Measurements from ENCODE around the gene THADA. TPM values are rescaled to one million over a fixed set of nuclear protein-coding genes. Genes with fewer than 3 reads are reported as not detected.

THADA gene
- total RNA-seq, 1 donor from 2014 or later, result 43.3 TPM

- DNase-seq (ENCODE audit: low read depth), result peak; percentile 93
These were observed 319.4 kb downstream of the THADA start for GRCh38 chr2:43276266-43276941.

GRCh38 chr2:43274721-43275120 lies 321.1 kb downstream of the THADA start:
- peak; percentile 56 for DNase-seq (ENCODE audit: low read depth)

DNA sequence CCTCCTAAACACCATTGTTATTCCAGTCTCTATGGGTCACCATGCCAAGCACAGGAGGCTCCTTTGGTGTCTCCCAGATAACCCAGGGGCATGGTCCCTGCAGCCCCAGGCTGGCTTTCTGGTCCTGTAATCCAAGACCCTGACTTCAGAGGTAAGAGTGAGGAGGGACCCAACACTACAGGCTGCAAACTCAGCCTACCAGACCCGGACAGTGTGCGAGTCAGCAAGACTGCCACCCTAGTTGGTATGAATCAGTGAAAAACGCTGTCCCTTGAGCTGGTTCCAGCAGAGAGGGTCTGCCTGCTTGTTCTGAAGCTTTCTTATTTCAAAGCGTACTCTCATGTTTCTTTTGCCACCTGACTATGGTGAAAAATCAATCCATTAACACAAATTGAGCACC lies 321.8 kb downstream of the THADA start:
- DNase-seq (ENCODE audit: low read depth), result peak; percentile 53

GRCh38 chr2:43273529-43273928 lies 322.3 kb downstream of the THADA start:
- DNase-seq (ENCODE audit: low read depth), result peak; percentile 40

DNA sequence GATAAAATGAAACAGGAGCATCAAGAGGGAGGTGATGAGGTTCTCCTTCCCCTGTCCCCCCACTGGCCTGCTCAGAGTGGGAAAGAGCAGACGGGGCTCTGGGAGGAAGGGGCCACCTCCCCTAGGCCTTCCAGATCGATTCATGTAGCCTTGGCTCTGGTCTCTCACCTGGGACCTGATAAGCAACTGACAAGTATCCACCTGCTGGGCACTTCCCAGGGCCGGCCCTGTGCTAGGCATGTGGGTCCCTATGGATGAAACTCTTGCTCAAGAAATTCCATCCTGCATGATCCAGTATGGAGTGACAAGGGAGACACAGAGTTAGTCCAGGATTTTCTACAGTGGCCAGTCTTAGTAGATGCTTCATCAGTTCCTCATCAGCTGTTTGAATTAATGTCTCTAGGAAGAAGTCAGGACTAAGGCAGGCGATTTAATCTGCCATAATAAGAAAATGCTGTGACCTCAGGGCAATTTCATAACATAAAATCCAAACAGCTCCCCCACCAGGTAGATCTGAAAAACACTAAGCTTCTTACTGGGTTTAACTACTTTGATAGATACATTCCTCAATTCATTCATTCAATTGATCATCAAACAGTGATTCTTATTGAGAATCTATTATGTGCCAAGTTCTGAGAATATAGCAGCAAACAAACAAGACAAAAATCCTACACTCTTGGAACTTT lies 324.8 kb downstream of the THADA start:
- DNase-seq (ENCODE audit: low read depth), result no peak

GRCh38 chr2:43270461-43270860 lies 325.4 kb downstream of the THADA start:
- DNase-seq (ENCODE audit: low read depth), result no peak

DNA sequence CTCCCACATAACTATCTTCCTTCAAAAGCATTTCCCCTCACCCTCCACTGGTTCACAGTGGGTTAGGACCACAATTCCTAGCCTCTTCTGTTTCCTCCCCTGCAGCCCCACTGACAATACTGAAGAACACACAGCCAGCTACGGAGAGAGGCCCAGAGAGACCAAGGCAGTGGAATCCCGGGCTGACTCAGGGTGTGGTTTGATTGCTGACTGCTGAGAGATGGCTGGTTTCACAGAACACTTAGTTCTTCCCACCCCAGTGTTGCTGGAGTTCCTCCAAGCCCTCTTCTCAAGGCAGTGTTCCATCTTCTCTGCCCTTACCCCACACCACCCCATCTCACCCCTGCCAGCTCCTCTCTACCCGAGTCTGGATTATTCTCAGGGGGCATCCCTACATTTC lies 326.1 kb downstream of the THADA start:
- DNase-seq (ENCODE audit: low read depth), result peak; percentile 87

DNA sequence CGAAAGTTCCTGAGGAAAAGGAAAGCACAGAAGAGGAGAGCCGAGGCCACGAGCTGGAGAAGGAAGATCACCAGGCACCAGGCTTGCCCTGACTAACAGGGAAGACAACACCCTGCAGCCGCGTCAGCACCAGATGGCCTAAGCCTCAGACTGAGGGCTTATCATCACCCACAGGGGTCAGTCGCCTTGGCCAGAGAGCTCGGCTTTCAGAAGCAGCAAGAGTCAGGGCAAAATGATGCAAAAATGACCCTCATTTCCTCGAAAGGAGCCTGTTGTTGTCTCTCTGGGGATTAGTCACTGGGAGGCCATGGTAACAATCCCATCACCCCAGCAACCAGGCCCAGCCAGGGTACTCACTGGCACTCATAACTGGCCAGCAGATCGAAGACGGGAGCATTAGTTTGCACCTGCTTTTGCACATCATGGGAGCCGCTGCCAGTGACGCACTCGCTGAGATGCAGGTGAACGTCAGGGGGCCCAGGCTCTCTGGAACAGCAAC lies 326.7 kb downstream of the THADA start:
- peak; percentile 94 for DNase-seq (ENCODE audit: low read depth)

DNA sequence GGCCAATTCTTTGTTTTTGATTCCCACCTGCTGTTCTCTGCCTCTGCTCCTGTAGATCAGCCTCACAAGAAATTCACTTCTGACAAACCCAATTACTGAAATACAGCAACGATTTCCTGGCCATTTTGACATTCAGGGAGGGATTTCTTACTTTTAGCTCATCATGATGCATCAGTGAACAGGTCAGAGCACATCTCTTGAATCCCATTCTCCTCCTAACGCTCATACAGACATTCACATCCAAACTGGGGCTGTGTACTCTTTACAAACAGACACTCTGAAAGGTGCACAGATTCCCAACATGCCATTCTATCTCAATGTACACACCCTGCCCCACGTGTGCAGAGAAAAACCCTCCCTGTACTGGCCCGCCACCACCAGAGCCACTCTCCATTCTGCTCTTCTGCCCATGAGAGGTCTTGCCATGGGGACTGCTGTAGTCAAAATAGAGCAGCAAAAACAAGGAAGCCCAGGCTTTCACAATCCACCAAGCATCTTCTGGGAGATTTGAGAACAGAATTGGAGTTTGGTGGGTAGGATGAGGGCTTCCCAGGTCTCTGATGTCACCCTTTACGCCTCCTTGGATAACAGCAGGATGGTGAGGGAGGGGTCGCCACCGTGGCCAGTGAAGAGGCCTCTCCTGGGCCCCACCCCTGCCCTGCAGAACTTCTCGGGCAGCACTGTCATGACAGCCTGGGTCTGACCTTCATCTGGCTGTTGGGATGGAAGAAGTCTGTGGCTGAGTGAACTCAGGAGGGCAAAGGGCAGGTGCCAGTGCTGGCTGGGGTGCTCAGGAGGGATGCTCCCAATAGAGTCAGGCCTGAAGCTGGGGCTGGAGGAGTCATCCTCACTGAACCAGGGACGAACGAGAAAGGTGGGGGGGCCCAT lies 327.5 kb downstream of the THADA start:
- no peak for DNase-seq (ENCODE audit: low read depth)

- DNase-seq (ENCODE audit: low read depth), result no peak
These were observed 328.5 kb downstream of the THADA start for GRCh38 chr2:43267381-43267780.

DNA sequence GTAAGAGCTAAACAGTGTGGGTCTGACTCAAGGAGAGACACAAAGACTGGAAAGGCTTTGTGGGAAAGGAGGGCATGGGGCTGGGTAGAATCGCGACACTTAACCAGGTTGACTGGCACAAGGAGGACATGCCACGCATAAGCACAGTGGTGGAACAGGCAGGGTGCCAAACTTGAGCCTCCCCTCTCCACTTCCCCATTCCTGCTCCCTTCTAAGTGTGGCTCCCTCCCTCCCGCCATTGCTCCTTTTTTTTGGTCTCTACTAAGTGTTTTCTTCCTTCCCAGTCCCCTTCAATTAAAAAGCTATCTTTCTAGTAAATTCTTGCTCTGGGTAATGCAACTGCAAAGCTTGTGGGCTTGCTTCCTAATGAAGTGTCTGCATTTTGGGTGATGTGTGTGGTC lies 329.1 kb downstream of the THADA start:
- DNase-seq (ENCODE audit: low read depth), result peak; percentile 33

DNA sequence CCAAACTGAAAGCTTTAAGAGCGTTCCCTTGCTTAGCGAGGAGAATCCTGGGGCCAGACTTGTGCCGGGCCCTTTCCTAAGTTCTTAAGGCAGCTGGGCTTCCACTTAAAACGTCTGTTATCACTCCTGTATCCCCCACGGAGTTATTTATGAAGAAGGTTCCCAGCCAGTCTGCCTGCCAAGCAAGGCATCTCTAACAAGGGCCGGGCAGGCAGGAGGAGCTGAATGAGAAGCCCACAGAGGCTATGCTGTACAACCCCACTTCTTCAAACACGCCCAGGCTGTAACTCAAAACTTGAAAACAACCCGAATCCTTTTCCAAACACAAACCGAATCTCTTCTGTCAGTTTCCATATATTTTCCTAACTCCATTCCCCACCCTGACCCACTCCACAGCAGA lies 330.4 kb downstream of the THADA start:
- DNase-seq (ENCODE audit: low read depth), result no peak

DNA sequence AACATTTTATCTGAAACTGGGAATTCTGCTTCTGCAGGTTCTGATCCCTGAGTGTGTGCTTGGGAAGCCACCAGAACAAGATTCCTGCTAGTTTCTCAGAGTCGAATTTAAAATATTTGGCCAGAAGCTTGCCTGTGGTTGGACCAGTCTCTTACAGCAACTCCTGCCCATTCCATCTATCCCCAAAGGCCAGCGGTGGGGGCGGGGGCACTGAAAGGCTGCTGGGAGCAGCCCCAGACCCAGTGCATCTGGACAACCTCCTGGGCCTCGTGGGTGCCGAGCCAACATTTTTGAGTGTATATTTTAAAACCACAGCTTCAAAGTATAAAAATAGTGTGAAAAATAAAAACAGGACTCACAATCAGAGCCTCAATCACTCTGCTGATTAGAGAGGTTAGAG lies 330.8 kb downstream of the THADA start:
- no peak for DNase-seq (ENCODE audit: low read depth)

DNA sequence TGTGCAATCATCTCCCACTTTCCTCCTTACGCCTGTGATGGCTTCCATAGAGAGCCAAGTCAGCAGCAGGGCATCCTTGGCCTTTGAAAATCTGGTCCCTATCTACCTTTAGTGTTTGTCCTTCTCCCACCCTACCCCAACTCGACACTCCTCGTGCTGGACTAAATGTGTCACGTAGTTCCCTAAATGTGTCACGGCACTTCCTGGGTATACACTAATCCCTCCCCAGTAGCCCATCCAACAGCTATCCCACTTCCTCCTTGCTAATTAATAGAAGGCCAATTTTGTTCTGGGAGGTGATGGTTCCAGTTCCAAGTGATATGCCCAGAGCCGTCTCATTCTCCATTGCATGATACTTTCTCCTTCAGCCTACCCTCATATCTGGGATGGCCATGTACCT lies 332.9 kb downstream of the THADA start:
- DNase-seq (ENCODE audit: low read depth), result no peak

DNA sequence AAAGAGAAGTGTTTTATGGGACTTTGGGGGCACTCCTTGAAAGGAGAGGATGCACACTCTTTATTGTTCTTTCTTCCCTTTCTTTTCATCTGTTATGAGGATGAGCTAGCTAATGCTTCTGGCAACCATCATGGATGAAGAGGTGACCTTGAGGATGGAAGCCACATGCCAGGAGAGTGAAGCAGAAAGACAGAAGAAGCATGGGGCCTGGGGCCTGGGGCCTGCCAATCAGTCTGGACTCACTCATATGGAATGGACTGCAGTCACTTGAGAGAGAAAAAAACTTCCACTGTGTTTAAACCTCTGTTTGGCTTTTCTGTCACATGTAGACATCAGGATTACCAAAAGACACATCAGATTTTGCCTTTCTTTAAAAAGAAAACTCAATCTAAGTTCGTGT lies 333.6 kb downstream of the THADA start:
- no peak for DNase-seq (ENCODE audit: low read depth)

DNA sequence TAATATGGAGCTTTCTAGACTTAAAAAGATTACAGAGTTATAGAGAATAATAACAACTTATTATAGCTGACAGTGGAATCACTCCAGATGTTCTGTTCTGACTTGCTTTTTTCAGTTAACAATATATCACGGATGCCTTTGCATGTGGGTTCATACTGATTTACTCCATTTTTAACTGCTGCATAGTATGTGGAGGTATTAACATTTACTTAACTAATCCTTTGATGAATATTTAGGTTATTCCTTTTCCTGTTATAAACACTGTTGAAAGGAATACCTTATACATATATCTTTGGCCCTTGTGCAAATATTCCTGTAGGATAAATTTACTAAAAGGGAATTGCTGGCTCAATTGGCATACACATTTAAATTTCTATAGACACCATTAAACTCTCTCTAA lies 336.3 kb downstream of the THADA start:
- no peak for DNase-seq (ENCODE audit: low read depth)

DNA sequence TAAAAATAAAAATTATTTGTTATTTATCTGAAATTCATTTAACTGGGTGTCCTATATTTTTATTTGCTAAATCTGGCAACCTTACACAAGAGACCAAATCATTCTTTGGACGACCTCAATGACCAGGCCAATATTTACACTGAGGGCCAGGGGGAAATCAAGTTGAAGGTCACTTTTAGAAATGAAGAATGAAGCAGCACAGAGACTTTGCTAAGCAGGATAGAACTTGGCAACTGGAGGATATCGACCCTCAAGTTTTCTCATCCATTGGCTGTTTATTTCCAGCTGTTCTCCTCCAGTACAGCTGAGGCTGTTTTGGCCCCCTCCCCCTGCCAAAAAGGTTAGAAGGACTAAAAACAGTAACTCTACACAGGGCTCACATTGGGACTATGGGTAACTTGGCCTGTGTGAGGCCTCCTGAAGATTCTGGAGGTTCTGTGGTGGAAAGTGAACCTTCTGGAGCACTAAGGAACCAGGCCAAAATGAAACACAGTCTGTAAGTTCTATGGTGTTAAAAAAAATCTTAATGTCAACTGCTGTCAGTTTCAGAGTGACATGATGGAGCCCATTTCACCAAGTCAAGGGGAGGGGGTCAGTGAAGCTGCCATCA lies 337.2 kb downstream of the THADA start:
- DNase-seq (ENCODE audit: low read depth), result no peak

DNA sequence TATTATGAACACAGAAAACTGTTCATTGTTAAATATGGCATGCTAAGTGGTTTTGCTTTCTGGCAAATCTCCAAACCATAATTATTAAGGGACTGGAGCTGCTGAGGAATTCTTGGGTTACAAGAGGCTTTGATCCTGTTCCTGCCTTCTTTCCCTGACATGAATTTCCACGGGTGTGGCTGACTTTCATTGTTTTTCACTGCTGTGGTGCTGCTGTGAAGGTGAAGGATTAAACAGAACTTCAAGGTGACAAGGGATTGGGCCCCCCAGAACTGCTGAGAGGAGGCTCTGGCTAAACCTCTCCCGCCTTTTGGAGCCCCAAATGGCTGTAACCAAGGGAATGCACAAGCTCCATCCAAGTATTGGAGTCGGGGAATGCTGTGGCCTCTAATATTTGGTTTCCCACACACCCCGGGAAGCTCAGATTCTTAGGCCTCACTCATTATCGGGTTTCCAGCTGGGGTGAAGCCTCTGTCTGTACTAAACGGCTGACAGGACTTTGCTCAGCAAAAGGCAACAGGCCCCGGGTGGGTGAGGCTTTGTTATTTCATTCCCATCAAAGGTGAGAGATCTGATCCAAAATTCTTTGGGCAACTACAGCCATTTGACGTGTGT lies 340.4 kb downstream of the THADA start:
- DNase-seq (ENCODE audit: low read depth), result peak; percentile 63

- DNase-seq (ENCODE audit: low read depth), result no peak
These were observed 341.5 kb downstream of the THADA start for GRCh38 chr2:43254331-43254730.

GRCh38 chr2:43251171-43251731 lies 344.6 kb downstream of the THADA start:
- peak; percentile 49 for DNase-seq (ENCODE audit: low read depth)

DNA sequence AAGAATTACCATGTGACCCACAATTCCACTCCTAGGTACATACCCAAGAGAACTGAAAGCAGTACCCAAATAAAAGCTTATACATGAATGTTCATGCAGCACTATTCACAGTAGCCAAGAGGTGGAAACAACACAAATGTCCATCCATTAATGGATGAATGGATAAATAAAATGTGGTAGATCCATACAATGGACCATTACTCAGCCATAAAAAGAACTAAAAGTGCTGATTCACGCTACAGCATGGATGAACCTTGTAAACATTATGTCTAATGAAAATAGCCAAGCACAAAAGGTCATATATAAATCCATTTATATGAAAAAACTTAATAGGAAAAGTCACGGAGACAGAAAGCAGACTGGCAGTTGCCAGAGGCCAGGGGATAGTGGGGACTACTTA lies 345.8 kb downstream of the THADA start:
- DNase-seq (ENCODE audit: low read depth), result no peak
